IMR-90 (cell line): Measurements from ENCODE around the gene NOX3. TPM values are rescaled to one million over a fixed set of nuclear protein-coding genes. Genes with fewer than 3 reads are reported as not detected.

Experiments used
- ATAC-seq: fragments of 200-7000 bp; cut with Tn5 transposase; 2 replicates; pipeline ENCODE4 v1.9.1; 2020; ENCODE audit warnings: low read depth, mild to moderate bottlenecking, moderate library complexity
- BruUV-seq: library from RNA; stranded (reverse); fragments of 400-500 nt; replicated peaks from 2 replicates; lab custom pipeline; 2021; lab: Mats Ljungman, UMichigan
- CTCF ChIA-PET: fragments of 300-600 bp; formaldehyde crosslinking; extraction: SDS; loops from one replicate; lab custom pipeline; 2021; ENCODE audit warnings: antibody characterized with exemption; lab: Yijun Ruan, JAX
- POLR2A ChIA-PET: fragments of 300-600 bp; sonication (Branson Sonifier 250); formaldehyde crosslinking; loops from one replicate; lab custom pipeline; 2022; ENCODE audit warnings: antibody characterized with exemption; ENCODE audit not compliant: unreplicated experiment; lab: Charles Lee
- DNase-seq: peaks from one replicate; pipeline ENCODE4 v3.0.0; 2013
- H2AFZ ChIP-seq: replicated peaks from 2 replicates; pipeline ENCODE3; 2013; ENCODE audit warnings: low read length, mild to moderate bottlenecking; ENCODE audit not compliant: poor library complexity
- H2AK5ac ChIP-seq: 2 replicates; pipeline ENCODE4 v1.6.1; 2013; ENCODE audit warnings: low read depth, low read length, inconsistent platforms
- H2AK9ac ChIP-seq: replicated peaks from 2 replicates; pipeline ENCODE3; 2013; ENCODE audit warnings: mild to moderate bottlenecking, low read depth, low read length, moderate library complexity; ENCODE audit not compliant: poor library complexity
- H2BK120ac ChIP-seq: 2 replicates; pipeline ENCODE4 v1.6.1; 2013; ENCODE audit warnings: low read depth, low read length, inconsistent platforms
- H2BK15ac ChIP-seq: 3 replicates; pipeline ENCODE4 v1.6.1; 2013; ENCODE audit warnings: low read depth, low read length, inconsistent platforms
- H2BK20ac ChIP-seq: 2 replicates; pipeline ENCODE4 v1.6.1; 2013; ENCODE audit warnings: low read depth, mild to moderate bottlenecking, inconsistent platforms, low read length, moderate library complexity
- H2BK5ac ChIP-seq: 2 replicates; pipeline ENCODE4 v1.6.1; 2013; ENCODE audit warnings: mild to moderate bottlenecking, low read depth, low read length, inconsistent platforms; ENCODE audit not compliant: poor library complexity, severe bottlenecking
- H3K14ac ChIP-seq: replicated peaks from 2 replicates; pipeline ENCODE4 v1.6.1; 2013; ENCODE audit warnings: low read depth, low read length, inconsistent platforms
- H3K18ac ChIP-seq: 2 replicates; pipeline ENCODE4 v1.6.1; 2013; ENCODE audit warnings: low read depth, low read length, control low read depth
- H3K23ac ChIP-seq: 2 replicates; pipeline ENCODE4 v1.6.1; 2013; ENCODE audit warnings: low read depth, low read length, inconsistent platforms
- H3K27ac ChIP-seq: 2 replicates; pipeline ENCODE4 v1.5.1; 2013; ENCODE audit warnings: mild to moderate bottlenecking, control low read depth, low read length; ENCODE audit not compliant: insufficient read depth
- H3K27me3 ChIP-seq: 2 replicates; pipeline ENCODE4 v1.6.1; 2013; ENCODE audit warnings: low read length; ENCODE audit not compliant: control insufficient read depth, insufficient read depth
- H3K36me3 ChIP-seq: 2 replicates; pipeline ENCODE4 v1.6.1; 2013; ENCODE audit warnings: low read length, mixed read lengths; ENCODE audit not compliant: control insufficient read depth, insufficient read depth
- H3K4ac ChIP-seq: 2 replicates; pipeline ENCODE4 v1.6.1; 2013; ENCODE audit warnings: low read depth, low read length, inconsistent platforms
- H3K4me1 ChIP-seq: 2 replicates; pipeline ENCODE4 v1.6.1; 2013; ENCODE audit warnings: low read length, mixed read lengths; ENCODE audit not compliant: control insufficient read depth, insufficient read depth
- H3K4me2 ChIP-seq: 2 replicates; pipeline ENCODE4 v1.6.1; 2013; ENCODE audit warnings: low read depth, mild to moderate bottlenecking, control low read depth, low read length, moderate library complexity
- H3K4me3 ChIP-seq: 2 replicates; pipeline ENCODE4 v1.5.1; 2013; ENCODE audit warnings: low read depth, mild to moderate bottlenecking, control low read depth, low read length, moderate library complexity; ENCODE audit not compliant: insufficient read depth
- H3K56ac ChIP-seq: 2 replicates; pipeline ENCODE4 v1.6.1; 2013; ENCODE audit warnings: low read length, inconsistent platforms; ENCODE audit not compliant: insufficient read depth; ENCODE audit errors: extremely low read depth
- H3K79me1 ChIP-seq, 2 experiments: 2 replicates each; pipeline ENCODE4 v1.6.1; 2013; ENCODE audit warnings: low read length in 2 of 2, inconsistent platforms in 1 of 2, low read depth in 1 of 2
- H3K9ac ChIP-seq: 2 replicates; pipeline ENCODE4 v1.6.1; 2013; ENCODE audit warnings: low read depth, low read length, control low read depth
- H3K9me1 ChIP-seq: 2 replicates; pipeline ENCODE4 v1.6.1; 2013; ENCODE audit warnings: low read length, inconsistent platforms; ENCODE audit not compliant: insufficient read depth
- H3K9me3 ChIP-seq: 2 replicates; pipeline ENCODE4 v1.6.1; 2013; ENCODE audit warnings: low read length; ENCODE audit not compliant: control insufficient read depth, insufficient read depth
- H4K20me1 ChIP-seq: 2 replicates; pipeline ENCODE4 v1.6.1; 2013; ENCODE audit warnings: low read length, inconsistent platforms; ENCODE audit not compliant: insufficient read depth
- H4K5ac ChIP-seq: 2 replicates; pipeline ENCODE4 v1.6.1; 2013; ENCODE audit warnings: mild to moderate bottlenecking, low read depth, low read length, control low read depth
- H4K8ac ChIP-seq, 2 experiments: 2 replicates each; pipeline ENCODE4 v1.6.1; 2013; ENCODE audit warnings: low read depth in 2 of 2, low read length in 2 of 2, control low read depth in 1 of 2, inconsistent platforms in 1 of 2
- H4K91ac ChIP-seq: 2 replicates; pipeline ENCODE4 v1.6.1; 2013; ENCODE audit warnings: low read depth, low read length, inconsistent platforms; ENCODE audit not compliant: insufficient read depth
- BHLHE40 ChIP-seq: fragments of 150-350 bp; IDR thresholded peaks from 2 replicates; pipeline ENCODE4 v1.6.1; 2016; ENCODE audit warnings: mild to moderate bottlenecking, low read depth, low read length
- CHD1 ChIP-seq: IDR thresholded peaks from 2 replicates; pipeline ENCODE4 v1.6.1; 2012; ENCODE audit warnings: low read depth, low read length, improper control_type of control experiment
- CTCF ChIP-seq: conservative IDR thresholded peaks from 2 replicates; pipeline ENCODE4 v1.5.1; 2012; ENCODE audit warnings: mild to moderate bottlenecking, low read depth, low read length, improper control_type of control experiment
- ELK1 ChIP-seq: fragments of 150-350 bp; IDR thresholded peaks from 2 replicates; pipeline ENCODE4 v1.6.1; 2016; ENCODE audit warnings: low read depth, mild to moderate bottlenecking, low read length, moderate library complexity, borderline replicate concordance
- FOS ChIP-seq: fragments of 150-350 bp; IDR thresholded peaks from 2 replicates; pipeline ENCODE4 v1.6.1; 2016; ENCODE audit warnings: low read depth, low read length
- MAFK ChIP-seq: IDR thresholded peaks from 2 replicates; pipeline ENCODE4 v1.6.1; 2012; ENCODE audit warnings: low read depth, low read length, improper control_type of control experiment
- MAZ ChIP-seq: IDR thresholded peaks from 2 replicates; pipeline ENCODE4 v1.6.1; 2012; ENCODE audit warnings: low read depth, mild to moderate bottlenecking, low read length, improper control_type of control experiment, moderate library complexity, borderline replicate concordance
- MXI1 ChIP-seq: IDR thresholded peaks from 2 replicates; pipeline ENCODE4 v1.6.1; 2012; ENCODE audit warnings: low read depth, mild to moderate bottlenecking, low read length, moderate library complexity, borderline replicate concordance
- RAD21 ChIP-seq: IDR thresholded peaks from 2 replicates; pipeline ENCODE4 v1.6.1; 2012; ENCODE audit warnings: low read length, improper control_type of control experiment
- RCOR1 ChIP-seq: IDR thresholded peaks from 2 replicates; pipeline ENCODE4 v1.6.1; 2012; ENCODE audit warnings: mild to moderate bottlenecking, low read length, improper control_type of control experiment; ENCODE audit not compliant: insufficient replicate concordance
- RFX5 ChIP-seq: IDR thresholded peaks from 2 replicates; pipeline ENCODE4 v1.8.0; 2012; ENCODE audit warnings: low read depth, mild to moderate bottlenecking, low read length, moderate library complexity
- SMC3 ChIP-seq: fragments of 150-350 bp; IDR thresholded peaks from 2 replicates; pipeline ENCODE4 v1.6.1; 2016; ENCODE audit warnings: low read depth, mild to moderate bottlenecking, antibody characterized with exemption, low read length, moderate library complexity
- USF2 ChIP-seq: fragments of 150-350 bp; IDR thresholded peaks from 2 replicates; pipeline ENCODE4 v1.6.1; 2017; ENCODE audit warnings: mild to moderate bottlenecking, antibody characterized with exemption, low read length, low read depth
- WGBS, 2 experiments: methylation state at CpG; one replicate each; pipeline versions ENCODE4 v1.1.5 to v1.1.7; 2013; ENCODE audit warnings: missing lambda C conversion rate in 2 of 2; ENCODE audit not compliant: insufficient read length in 1 of 2; ENCODE audit errors: extremely low coverage in 2 of 2; 5-methylcytosine and 5-hydroxymethylcytosine counted together
- dilution Hi-C: fragments of 300-500 bp; cut with HindIII; formaldehyde crosslinking; loops from one replicate; pipeline ENCODE4 v1.14.3; 2018; ENCODE audit warnings: low sequenced_read_pairs; ENCODE audit not compliant: unreplicated experiment
- in situ Hi-C: fragments of 300-500 bp; cut with MboI; formaldehyde crosslinking; loops from 3 replicates; pipeline ENCODE4 v1.14.3; 2019; ENCODE audit warnings: low sequenced_read_pairs, inconsistent platforms, mixed read lengths
- intact Hi-C: fragments of 100-400 bp; cut with micrococcal nuclease; formaldehyde crosslinking; loops from 2 replicates; pipeline ENCODE4 v1.10.0; 2022
- polyA plus RNA-seq, 3 experiments: library from polyadenylated mRNA; depleted of rRNA; stranded (reverse); fragments of >200 nt; gene quantifications; 2 replicates each; pipeline ENCODE4 v1.2.3, GENCODE V29; 2012; ENCODE audit warnings: low replicate concordance in 1 of 3
- total RNA-seq: library from RNA; depleted of rRNA; stranded (reverse); fragments of >200 nt; gene quantifications from 2 replicates; pipeline ENCODE4 v1.2.3, GENCODE V29; 2012

NOX3 gene
- total and polyA plus RNA-seq, 2 of the 4 experiments (the other 2 are of a cell fraction), result not detected

- Histone ChIP-seq H2AK5ac (no peak overlapping the region), H2BK15ac (no peak overlapping the region), H3K9me1 (peaks cover 4% of the 10 kb centered on the region), H3K56ac (no peak overlapping the region), H2AK9ac (no peak overlapping the region), H2BK5ac (peak overlapping the region; percentile 40), H3K27ac (no peak overlapping the region), H3K4me2 (no peak overlapping the region), H3K9me3 (no peaks in the 10 kb centered on the region), H2AFZ (peak overlapping the region; percentile 16), H3K79me1 (no peaks in the 10 kb centered on the region), H2BK20ac (peak overlapping the region; percentile 39; the same call in 1 of the 2 replicates), H3K4me1 (peaks cover 3% of the 10 kb centered on the region), H3K4ac (no peak overlapping the region), H3K23ac (no peak overlapping the region), H4K8ac (no peak overlapping the region), H2BK120ac (peak overlapping the region; percentile 16; the same call in 1 of the 2 replicates), H4K91ac (no peak overlapping the region; the same call in 1 of the 2 replicates), H4K5ac (no peak overlapping the region), H3K27me3 (no peaks in the 10 kb centered on the region), H3K9ac (no peak overlapping the region), H3K18ac (no peak overlapping the region), H3K36me3 (no peaks in the 10 kb centered on the region), H4K20me1 (no peaks in the 10 kb centered on the region), H3K14ac (0 out of 2 replicates have a peak overlapping the region, but pooled peaks have one; percentile 60), H3K4me3 (no peak overlapping the region)
- dilution Hi-C loops (no loop called here), intact Hi-C loops (no loop called here), in situ Hi-C loops (no loop called here)
- ATAC-seq (no peak), DNase-seq (peak; percentile 35)
- WGBS, 2 experiments, result no CpG with 5 or more reads among the region's 4 CpGs
- TF ChIP-seq MAZ, result no peak
- no peak for TF ChIP-seq CTCF
- TF ChIP-seq FOS, result no peak
- TF ChIP-seq RCOR1, result no peak
- no peak for TF ChIP-seq CHD1
- no peak for TF ChIP-seq SMC3
- no peak for TF ChIP-seq USF2
- TF ChIP-seq BHLHE40, result no peak
- TF ChIP-seq RFX5, result no peak
- no peak for TF ChIP-seq RAD21
- no peak for TF ChIP-seq ELK1
- TF ChIP-seq MAFK, result no peak
- no peak for TF ChIP-seq MXI1
- BruUV-seq, result no TSS peak
- ChIA-PET POLR2A (no interaction called here), CTCF (interaction anchor here (1.8 kb wide), 1 partner anchor 76 kb away, joined by 8 read pairs; no protein-coding TSS in a partner anchor)
Measured at GRCh38 chr6:155419161-155419560, 36.5 kb downstream of the NOX3 start.
